Measurements from ENCODE around the gene PRC1.

Gene PRC1

DNA sequence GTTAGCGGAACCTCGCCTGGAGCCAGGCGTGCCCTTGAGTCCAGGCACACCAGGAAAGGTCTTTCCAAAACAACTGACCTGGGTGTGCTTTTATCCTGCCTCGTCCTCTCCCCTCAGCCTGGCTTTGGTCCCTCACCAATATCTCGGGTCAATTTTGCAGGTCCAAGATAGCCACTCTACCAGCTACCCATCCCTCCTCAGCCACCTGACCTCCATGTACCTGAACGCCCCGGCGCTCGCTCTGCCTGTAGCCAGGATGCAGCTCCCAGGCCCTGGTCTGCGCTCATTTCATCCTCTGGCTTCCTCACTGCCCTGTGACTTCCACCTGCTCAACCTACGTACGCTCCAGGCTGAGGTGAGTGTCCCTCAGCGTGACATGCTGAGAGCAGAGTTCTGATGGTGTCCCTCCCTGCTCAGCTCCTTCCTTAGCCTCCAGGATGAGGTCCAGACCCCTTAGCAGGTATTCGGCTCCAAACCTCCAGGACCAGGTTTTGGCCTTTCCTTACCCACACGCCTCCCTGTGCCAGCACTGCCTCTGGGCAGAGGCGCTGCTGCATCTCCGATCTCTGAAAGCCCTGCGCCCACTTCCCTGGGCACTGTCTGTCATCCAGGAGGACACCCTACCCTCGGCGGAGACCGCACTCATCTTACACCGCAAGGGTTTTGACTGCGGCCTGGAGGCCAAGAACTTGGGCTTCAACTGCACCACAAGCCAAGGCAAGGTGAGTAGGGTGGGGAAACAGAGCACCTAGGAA is 76.1 kb downstream of the PRC1 start:
- no peaks in the 10 kb centered on the region for H3K79me2 ChIP-seq (ENCODE audit: insufficient read depth, low read length)
- no peaks in the 10 kb centered on the region for H3F3A ChIP-seq (ENCODE audit: insufficient read depth)
- no peak overlapping the region for H2AFZ ChIP-seq (ENCODE audit: low read depth, low read length, severe bottlenecking)
- H3K4me3 ChIP-seq (ENCODE audit: insufficient read depth, low read length, poor library complexity, severe bottlenecking), result no peak overlapping the region
- no peaks in the 10 kb centered on the region for H3K9me2 ChIP-seq (replicated peaks; ENCODE audit: insufficient read depth, low read length)
- H4K20me1 ChIP-seq (ENCODE audit: low read depth, low read length), result no peaks in the 10 kb centered on the region
- TF ChIP-seq EZH2phosphoT487 (conservative IDR thresholded peaks at IDR 0.05; ENCODE audit: low read length), result no peak
- TF ChIP-seq, protein P1, sequence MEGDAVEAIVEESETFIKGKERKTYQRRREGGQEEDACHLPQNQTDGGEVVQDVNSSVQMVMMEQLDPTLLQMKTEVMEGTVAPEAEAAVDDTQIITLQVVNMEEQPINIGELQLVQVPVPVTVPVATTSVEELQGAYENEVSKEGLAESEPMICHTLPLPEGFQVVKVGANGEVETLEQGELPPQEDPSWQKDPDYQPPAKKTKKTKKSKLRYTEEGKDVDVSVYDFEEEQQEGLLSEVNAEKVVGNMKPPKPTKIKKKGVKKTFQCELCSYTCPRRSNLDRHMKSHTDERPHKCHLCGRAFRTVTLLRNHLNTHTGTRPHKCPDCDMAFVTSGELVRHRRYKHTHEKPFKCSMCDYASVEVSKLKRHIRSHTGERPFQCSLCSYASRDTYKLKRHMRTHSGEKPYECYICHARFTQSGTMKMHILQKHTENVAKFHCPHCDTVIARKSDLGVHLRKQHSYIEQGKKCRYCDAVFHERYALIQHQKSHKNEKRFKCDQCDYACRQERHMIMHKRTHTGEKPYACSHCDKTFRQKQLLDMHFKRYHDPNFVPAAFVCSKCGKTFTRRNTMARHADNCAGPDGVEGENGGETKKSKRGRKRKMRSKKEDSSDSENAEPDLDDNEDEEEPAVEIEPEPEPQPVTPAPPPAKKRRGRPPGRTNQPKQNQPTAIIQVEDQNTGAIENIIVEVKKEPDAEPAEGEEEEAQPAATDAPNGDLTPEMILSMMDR (IDR thresholded peaks at IDR 0.05; ENCODE audit: insufficient read depth, low read length, poor library complexity, severe bottlenecking), result no peak
- H3K27me3 ChIP-seq (ENCODE audit: low read length), result no peaks in the 10 kb centered on the region
- no peak overlapping the region for H3K27ac ChIP-seq (ENCODE audit: low read depth, low read length)
- no peaks in the 10 kb centered on the region for H3K36me3 ChIP-seq (ENCODE audit: low read length)
- H3K4me2 ChIP-seq (ENCODE audit: low read depth, low read length, poor library complexity, severe bottlenecking), result no peak overlapping the region
- no peak overlapping the region for H3K9ac ChIP-seq (ENCODE audit: low read length)
- no peaks in the 10 kb centered on the region for H3K9me3 ChIP-seq (ENCODE audit: insufficient read depth, low read length)

GRCh38 chr15:90917569-90917968 is 76.8 kb downstream of the PRC1 start:
- Histone ChIP-seq H3K9me2 (replicated peaks; ENCODE audit: insufficient read depth, low read length) (no peaks in the 10 kb centered on the region), H2AFZ (ENCODE audit: low read depth, low read length, severe bottlenecking) (no peak overlapping the region), H3K9me3 (ENCODE audit: insufficient read depth, low read length) (no peaks in the 10 kb centered on the region)

DNA sequence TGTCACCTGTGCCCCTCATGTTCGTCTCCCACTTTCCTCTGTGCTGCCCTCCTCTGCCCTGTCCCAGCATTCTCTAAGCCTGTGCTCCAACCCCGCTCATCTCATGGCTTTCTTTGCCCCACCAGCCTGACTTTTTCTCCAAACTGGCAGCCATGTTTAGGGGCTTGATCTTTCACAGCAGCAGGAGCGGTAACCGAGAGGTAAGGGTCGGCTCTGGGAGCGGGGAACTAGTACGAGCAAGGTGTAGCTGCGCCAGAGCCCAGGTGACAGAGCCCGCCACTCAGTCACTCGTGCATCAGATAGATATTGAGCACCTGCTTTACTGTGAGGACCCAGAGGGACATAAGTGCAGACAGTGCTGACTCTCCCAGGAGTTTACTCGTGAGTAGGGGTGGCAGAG is 77.9 kb downstream of the PRC1 start:
- no peaks in the 10 kb centered on the region for H3K36me3 ChIP-seq (ENCODE audit: low read length)

More at GRCh38 chr15:90917569-90917968, 76.8 kb downstream of the PRC1 start:
- Histone ChIP-seq H3K79me2 (ENCODE audit: insufficient read depth, low read length) (no peaks in the 10 kb centered on the region), H3K4me3 (ENCODE audit: insufficient read depth, low read length, poor library complexity, severe bottlenecking) (no peak overlapping the region), H3F3A (ENCODE audit: insufficient read depth) (no peaks in the 10 kb centered on the region), H3K36me3 (ENCODE audit: low read length) (no peaks in the 10 kb centered on the region), H3K27me3 (ENCODE audit: low read length) (no peaks in the 10 kb centered on the region), H4K20me1 (ENCODE audit: low read depth, low read length) (no peaks in the 10 kb centered on the region), H3K27ac (ENCODE audit: low read depth, low read length) (no peak overlapping the region), H3K9ac (ENCODE audit: low read length) (no peak overlapping the region), H3K4me2 (ENCODE audit: low read depth, low read length, poor library complexity, severe bottlenecking) (no peak overlapping the region)
- TF ChIP-seq, protein P1 (IDR thresholded peaks at IDR 0.05; ENCODE audit: insufficient read depth, low read length, poor library complexity, severe bottlenecking), result no peak
- no peak for TF ChIP-seq EZH2phosphoT487 (conservative IDR thresholded peaks at IDR 0.05; ENCODE audit: low read length)

More for the DNA sequence above, 77.9 kb downstream of the PRC1 start:
- Histone ChIP-seq H3F3A (ENCODE audit: insufficient read depth) (no peaks in the 10 kb centered on the region), H4K20me1 (ENCODE audit: low read depth, low read length) (no peaks in the 10 kb centered on the region), H3K27me3 (ENCODE audit: low read length) (no peaks in the 10 kb centered on the region), H3K9me3 (ENCODE audit: insufficient read depth, low read length) (no peaks in the 10 kb centered on the region), H3K4me3 (ENCODE audit: insufficient read depth, low read length, poor library complexity, severe bottlenecking) (no peak overlapping the region), H3K79me2 (ENCODE audit: insufficient read depth, low read length) (no peaks in the 10 kb centered on the region), H3K4me2 (ENCODE audit: low read depth, low read length, poor library complexity, severe bottlenecking) (no peak overlapping the region), H2AFZ (ENCODE audit: low read depth, low read length, severe bottlenecking) (no peak overlapping the region), H3K9me2 (replicated peaks; ENCODE audit: insufficient read depth, low read length) (no peaks in the 10 kb centered on the region), H3K9ac (ENCODE audit: low read length) (no peak overlapping the region), H3K27ac (ENCODE audit: low read depth, low read length) (no peak overlapping the region)
- TF ChIP-seq, protein P1 (IDR thresholded peaks at IDR 0.05; ENCODE audit: insufficient read depth, low read length, poor library complexity, severe bottlenecking), result no peak
- TF ChIP-seq EZH2phosphoT487 (conservative IDR thresholded peaks at IDR 0.05; ENCODE audit: low read length), result no peak

Data from SU-DHL-6 (cell line).